GM12875 (cell line): ENCODE measurements around the gene HEXB.

Experiments
- H3K4me3 ChIP-seq: one replicate; pipeline ENCODE4 v1.5.1; 2011; ENCODE audit warnings: low read depth, low read length, control low read depth
- TF ChIP-seq, protein P1 (sequence below): IDR thresholded peaks from 2 replicates; pipeline ENCODE4 v1.5.1; 2011; ENCODE audit warnings: low read depth, mild to moderate bottlenecking, control low read depth, inconsistent platforms, low read length, moderate library complexity, borderline replicate concordance; ENCODE audit not compliant: insufficient read depth

The HEXB gene

DNA sequence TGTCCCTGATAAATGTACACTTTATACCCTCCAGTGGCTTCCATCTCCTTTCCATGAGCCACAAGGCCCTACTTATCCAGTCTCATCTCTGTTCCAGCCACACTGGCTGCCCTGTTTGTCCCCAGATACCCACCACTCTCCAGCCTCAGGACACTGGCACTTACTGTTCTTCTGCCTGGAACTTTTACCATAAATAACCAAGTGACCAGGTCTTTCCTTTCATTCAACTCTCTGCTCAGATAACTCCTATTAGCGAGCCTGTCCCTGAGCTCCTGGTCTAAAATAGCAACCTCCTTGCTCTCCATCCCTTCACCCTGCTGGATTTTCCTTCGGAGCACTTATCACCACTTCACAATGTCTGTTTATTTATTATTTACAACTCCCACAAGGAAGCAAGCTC, 27.9 kb upstream of the HEXB start:
- TF ChIP-seq, protein P1, sequence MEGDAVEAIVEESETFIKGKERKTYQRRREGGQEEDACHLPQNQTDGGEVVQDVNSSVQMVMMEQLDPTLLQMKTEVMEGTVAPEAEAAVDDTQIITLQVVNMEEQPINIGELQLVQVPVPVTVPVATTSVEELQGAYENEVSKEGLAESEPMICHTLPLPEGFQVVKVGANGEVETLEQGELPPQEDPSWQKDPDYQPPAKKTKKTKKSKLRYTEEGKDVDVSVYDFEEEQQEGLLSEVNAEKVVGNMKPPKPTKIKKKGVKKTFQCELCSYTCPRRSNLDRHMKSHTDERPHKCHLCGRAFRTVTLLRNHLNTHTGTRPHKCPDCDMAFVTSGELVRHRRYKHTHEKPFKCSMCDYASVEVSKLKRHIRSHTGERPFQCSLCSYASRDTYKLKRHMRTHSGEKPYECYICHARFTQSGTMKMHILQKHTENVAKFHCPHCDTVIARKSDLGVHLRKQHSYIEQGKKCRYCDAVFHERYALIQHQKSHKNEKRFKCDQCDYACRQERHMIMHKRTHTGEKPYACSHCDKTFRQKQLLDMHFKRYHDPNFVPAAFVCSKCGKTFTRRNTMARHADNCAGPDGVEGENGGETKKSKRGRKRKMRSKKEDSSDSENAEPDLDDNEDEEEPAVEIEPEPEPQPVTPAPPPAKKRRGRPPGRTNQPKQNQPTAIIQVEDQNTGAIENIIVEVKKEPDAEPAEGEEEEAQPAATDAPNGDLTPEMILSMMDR = no peak
- H3K4me3 ChIP-seq = no peak overlapping the region

DNA sequence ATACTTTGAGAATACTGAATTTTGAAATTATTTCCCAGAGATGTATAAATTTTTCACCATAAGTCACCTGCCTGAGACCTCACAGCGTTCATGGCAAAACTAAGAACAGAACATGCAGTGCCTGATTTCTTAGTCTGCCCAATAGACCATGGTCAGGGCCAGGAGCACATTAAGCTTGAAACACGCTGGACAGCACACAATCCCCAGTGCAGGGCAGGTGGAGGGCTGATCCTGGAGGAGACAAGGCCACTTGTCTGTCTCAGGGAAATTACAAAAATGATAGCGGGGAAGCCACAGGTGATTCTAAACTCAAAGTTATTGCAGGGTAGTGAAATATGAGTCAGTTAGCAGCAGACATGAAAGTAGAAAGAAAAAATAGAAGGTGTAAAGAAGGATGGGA, 25.9 kb upstream of the HEXB start:
- TF ChIP-seq, protein P1 = no peak

DNA sequence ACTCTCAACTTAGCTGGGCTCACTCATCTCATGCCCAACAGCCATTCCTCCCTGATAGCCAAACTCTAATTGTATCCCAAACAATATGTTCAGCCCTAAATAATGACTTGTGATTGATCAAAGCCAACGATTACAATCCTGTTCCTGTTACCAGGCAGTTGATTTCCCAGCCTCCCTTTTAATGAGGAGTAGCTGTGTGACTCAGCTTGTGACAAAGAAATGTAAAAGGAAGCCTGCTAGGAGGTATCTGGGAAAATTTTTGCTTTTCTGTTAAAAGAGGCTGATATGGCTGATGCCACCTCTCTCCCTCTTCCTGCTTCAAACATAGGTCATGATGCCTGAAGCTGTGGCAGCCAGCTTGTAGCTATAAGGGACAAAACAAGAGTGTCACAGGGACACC, 24.9 kb upstream of the HEXB start:
- TF ChIP-seq, protein P1 = no peak
- no peak overlapping the region for H3K4me3 ChIP-seq

More for the DNA sequence above, 25.9 kb upstream of the HEXB start:
- H3K4me3 ChIP-seq = no peak overlapping the region

DNA sequence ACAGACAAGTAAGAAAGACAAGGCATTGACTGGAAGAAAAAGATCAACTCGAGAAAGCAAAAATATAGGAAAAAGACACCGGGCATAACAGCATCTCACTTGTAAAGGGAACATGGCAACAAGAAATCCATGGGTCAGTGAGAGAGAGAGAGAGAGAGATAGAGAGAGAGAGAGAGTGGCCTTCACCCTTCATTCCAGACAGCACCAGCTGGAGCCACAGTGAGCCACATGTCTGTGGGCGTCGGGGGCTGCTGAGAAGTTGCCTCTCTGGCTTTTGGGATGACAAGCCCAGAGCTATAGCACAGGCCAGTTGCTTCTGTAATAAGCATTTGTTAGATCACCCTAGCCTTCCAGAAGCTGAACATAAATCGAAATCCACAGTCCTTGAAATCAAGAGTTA, 24.2 kb upstream of the HEXB start:
- TF ChIP-seq, protein P1 = no peak
- no peak overlapping the region for H3K4me3 ChIP-seq

DNA sequence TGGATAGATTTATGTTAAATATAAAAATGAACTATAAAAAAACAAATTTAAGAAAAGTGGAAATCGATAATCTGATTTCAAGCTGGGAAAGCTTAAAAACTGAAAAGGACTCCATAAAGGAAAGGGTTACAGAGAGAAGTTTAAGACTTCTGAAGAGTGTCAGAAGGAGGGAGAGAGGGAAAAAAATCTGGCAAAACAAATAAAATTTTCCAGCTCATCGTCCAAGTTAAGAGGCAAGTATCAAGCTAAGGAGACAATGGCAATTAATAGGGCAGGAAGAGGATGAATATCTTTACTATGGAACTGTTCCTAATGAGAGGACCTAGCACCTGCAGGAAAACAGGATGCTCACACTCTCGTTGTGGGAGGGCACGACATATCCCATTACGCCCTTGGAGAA, 20.5 kb upstream of the HEXB start:
- TF ChIP-seq, protein P1 = no peak
- H3K4me3 ChIP-seq = no peak overlapping the region

DNA sequence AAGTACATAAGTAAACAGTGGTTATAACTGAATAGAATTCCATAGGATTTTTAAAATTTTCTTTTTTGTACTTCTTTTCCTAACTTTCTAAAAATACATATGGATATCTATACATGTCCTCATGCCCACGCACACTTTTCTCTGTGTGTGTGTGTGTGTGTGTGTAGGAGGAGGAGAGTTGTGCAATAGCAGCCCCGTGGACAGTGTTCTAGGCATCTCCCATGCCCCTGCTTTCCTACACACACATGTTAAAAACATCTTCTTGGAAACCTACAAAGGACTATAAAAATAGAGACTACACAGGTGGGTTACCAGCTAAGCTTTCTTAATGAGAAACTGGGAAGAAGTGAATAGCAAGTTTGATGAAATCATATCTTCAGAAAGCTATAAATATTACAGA, 19.8 kb upstream of the HEXB start:
- H3K4me3 ChIP-seq = no peak overlapping the region
- TF ChIP-seq, protein P1 = no peak

DNA sequence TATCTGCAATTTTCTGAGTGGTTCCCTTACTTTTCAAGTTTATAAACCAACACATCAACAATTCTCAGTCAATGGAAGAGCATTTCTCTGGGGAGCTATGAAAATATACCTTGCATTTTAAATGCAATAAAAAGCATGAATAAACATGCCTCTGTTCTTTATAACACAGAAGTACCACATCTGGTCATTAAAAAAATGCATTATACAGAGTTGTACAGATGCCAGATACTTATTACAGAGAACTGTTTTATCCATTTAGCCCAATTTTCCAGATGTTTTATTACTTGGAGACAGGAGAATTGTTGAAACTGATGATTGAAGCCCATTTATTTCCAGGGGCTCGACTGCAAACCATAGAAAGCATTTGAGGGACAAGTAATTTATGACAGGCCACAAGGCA, 19.2 kb upstream of the HEXB start:
- TF ChIP-seq, protein P1 = no peak
- no peak overlapping the region for H3K4me3 ChIP-seq
